Vagina (tissue), 2 donors: Measurements from ENCODE around the gene UBA7. TPM values are rescaled to one million over a fixed set of nuclear protein-coding genes. Genes with fewer than 3 reads are reported as not detected.

Experiments used
- DNase-seq, 2 donors: peaks; one replicate each; pipeline ENCODE4 v3.0.0-alpha.2; 2017; ENCODE audit errors: extremely low spot score in 2 of 2
- H3K27ac ChIP-seq: fragments of 200-600 bp; sonication (generic); one replicate; pipeline ENCODE4 v1.5.1; 2019
- H3K27me3 ChIP-seq: fragments of 200-600 bp; sonication (generic); one replicate; pipeline ENCODE4 v1.5.1; 2019
- H3K36me3 ChIP-seq, 2 donors: fragments of 200-600 bp; sonication (generic); one replicate each; pipeline ENCODE4 v1.5.1; 2017 to 2019
- H3K4me1 ChIP-seq: fragments of 200-600 bp; sonication (generic); one replicate; pipeline ENCODE4 v1.5.1; 2019
- H3K4me3 ChIP-seq, 2 donors: fragments of 200-600 bp; sonication (generic); 1 replicate in 1 of 2; 2 replicates in 1 of 2; pipeline ENCODE4 v1.5.1; 2016 to 2019
- H3K9me3 ChIP-seq: fragments of 200-600 bp; sonication (generic); one replicate; pipeline ENCODE4 v1.5.1; 2019
- POLR2A ChIP-seq, 2 donors: fragments of 450-650 bp; IDR thresholded peaks; one replicate each; pipeline ENCODE4 v1.6.1; 2017; ENCODE audit warnings: antibody characterized with exemption in 2 of 2, mild to moderate bottlenecking in 2 of 2, moderate library complexity in 2 of 2
- POLR2AphosphoS5 ChIP-seq, 2 donors: sonication (generic); formaldehyde crosslinking; IDR thresholded peaks; one replicate each; pipeline ENCODE4 v1.9.0; 2017; ENCODE audit warnings: antibody characterized with exemption in 2 of 2, mild to moderate bottlenecking in 2 of 2, low read depth in 1 of 2; ENCODE audit not compliant: insufficient read depth in 1 of 2
- intact Hi-C: fragments of 100-400 bp; cut with DNase I; formaldehyde crosslinking; loops from one replicate; pipeline ENCODE4 v1.15.1; 2023
- total RNA-seq: library from RNA; depleted of rRNA; stranded (reverse); fragments of >200 nt; gene quantifications from one replicate; pipeline ENCODE4 v1.2.3, GENCODE V29; 2016
- TF ChIP-seq, protein P1 (sequence below), 3 experiments: fragments of 450-650 bp in 2 of 3; fragments of 200-600 bp in 1 of 3; sonication (generic) in 1 of 3; IDR thresholded peaks; one replicate each; pipeline ENCODE4 v1.5.1; 2017 to 2019; ENCODE audit warnings: antibody characterized with exemption in 3 of 3, mild to moderate bottlenecking in 2 of 3, moderate library complexity in 2 of 3

UBA7 gene
- total RNA-seq, 1 donor from 2014 or later = 68.3 TPM

DNA sequence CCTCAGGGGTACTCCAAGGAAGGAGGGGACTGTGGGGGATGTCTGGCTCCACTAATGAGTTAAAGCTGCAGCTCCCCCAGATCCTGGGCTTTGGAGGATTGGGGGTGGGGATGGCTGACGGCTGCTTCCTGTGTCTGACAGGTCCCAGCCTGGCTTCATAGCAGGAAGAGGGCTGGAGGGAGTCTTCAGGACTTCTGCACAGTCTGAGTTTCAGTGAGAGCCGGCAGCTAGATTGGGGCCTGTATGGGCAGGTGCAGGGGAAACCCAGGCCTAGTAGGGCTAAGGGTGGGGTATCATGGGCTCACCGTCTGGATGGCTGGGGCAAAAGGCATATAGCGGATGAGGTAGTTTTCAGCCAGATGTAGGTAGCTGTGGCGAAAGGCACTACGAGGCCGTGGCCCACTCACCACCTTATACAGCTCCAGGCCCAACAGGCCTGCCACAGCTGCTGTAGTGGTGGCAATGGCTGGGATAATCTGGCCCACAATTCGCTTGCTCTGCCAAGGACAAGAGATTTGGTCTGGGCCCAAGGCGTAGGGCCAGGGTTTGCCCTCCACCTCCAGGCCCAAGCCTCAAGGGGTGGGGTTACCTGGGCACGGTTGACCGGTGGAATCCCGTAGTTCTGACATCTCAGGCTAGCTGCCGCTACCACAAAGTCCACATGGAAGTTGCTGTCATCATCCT, 6.2 kb downstream of the UBA7 start:
- Histone ChIP-seq H3K4me1 (peaks cover 62% of the 10 kb centered on the region), H3K36me3 (peaks cover 0 to 16% of the 10 kb centered on the region in 2 donors), H3K9me3 (no peaks in the 10 kb centered on the region), H3K27ac (peak overlapping the region; percentile 98), H3K27me3 (no peaks in the 10 kb centered on the region), H3K4me3 (no peak overlapping the region)
- no peak for DNase-seq
- intact Hi-C loops = no loop called here
- no peak for TF ChIP-seq POLR2A (IDR thresholded peaks at IDR 0.05)
- TF ChIP-seq, protein P1, sequence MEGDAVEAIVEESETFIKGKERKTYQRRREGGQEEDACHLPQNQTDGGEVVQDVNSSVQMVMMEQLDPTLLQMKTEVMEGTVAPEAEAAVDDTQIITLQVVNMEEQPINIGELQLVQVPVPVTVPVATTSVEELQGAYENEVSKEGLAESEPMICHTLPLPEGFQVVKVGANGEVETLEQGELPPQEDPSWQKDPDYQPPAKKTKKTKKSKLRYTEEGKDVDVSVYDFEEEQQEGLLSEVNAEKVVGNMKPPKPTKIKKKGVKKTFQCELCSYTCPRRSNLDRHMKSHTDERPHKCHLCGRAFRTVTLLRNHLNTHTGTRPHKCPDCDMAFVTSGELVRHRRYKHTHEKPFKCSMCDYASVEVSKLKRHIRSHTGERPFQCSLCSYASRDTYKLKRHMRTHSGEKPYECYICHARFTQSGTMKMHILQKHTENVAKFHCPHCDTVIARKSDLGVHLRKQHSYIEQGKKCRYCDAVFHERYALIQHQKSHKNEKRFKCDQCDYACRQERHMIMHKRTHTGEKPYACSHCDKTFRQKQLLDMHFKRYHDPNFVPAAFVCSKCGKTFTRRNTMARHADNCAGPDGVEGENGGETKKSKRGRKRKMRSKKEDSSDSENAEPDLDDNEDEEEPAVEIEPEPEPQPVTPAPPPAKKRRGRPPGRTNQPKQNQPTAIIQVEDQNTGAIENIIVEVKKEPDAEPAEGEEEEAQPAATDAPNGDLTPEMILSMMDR (IDR thresholded peaks at IDR 0.05) = no peak
- no peak for TF ChIP-seq POLR2AphosphoS5 (IDR thresholded peaks at IDR 0.05; ENCODE audit: insufficient read depth in 1 of 2, low read depth in 1 of 2)

DNA sequence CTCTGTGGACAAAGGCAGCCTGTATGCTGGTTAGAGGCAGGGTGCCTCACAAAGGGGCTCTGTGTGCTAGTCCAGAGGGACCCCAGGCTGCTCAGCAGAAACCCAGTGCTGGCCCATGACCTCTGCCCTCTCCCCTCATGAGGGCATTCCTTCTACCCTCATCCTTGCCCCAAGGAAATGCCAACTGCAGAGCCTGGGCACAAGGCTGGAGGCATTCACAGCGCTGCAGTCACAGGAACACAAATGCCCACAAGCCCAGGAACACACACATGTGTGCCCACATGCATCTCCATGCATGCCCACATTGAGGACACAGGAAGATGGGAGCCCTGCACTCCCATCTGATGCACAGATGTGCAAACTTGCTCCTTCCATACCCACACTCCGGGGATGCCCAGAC, 6.9 kb downstream of the UBA7 start:
- no peaks in the 10 kb centered on the region for H3K27me3 ChIP-seq
- no peak overlapping the region for H3K4me3 ChIP-seq
- no peak for DNase-seq
- peak overlapping the region; percentile 98 for H3K27ac ChIP-seq
- H3K36me3 ChIP-seq = peaks cover 0 to 14% of the 10 kb centered on the region in 2 donors
- TF ChIP-seq, protein P1 (IDR thresholded peaks at IDR 0.05) = no peak
- TF ChIP-seq POLR2AphosphoS5 (IDR thresholded peaks at IDR 0.05; ENCODE audit: insufficient read depth in 1 of 2, low read depth in 1 of 2) (no peak), POLR2A (IDR thresholded peaks at IDR 0.05) (no peak)
- no peaks in the 10 kb centered on the region for H3K9me3 ChIP-seq
- intact Hi-C loops = no loop called here
- peaks cover 54% of the 10 kb centered on the region for H3K4me1 ChIP-seq

DNA sequence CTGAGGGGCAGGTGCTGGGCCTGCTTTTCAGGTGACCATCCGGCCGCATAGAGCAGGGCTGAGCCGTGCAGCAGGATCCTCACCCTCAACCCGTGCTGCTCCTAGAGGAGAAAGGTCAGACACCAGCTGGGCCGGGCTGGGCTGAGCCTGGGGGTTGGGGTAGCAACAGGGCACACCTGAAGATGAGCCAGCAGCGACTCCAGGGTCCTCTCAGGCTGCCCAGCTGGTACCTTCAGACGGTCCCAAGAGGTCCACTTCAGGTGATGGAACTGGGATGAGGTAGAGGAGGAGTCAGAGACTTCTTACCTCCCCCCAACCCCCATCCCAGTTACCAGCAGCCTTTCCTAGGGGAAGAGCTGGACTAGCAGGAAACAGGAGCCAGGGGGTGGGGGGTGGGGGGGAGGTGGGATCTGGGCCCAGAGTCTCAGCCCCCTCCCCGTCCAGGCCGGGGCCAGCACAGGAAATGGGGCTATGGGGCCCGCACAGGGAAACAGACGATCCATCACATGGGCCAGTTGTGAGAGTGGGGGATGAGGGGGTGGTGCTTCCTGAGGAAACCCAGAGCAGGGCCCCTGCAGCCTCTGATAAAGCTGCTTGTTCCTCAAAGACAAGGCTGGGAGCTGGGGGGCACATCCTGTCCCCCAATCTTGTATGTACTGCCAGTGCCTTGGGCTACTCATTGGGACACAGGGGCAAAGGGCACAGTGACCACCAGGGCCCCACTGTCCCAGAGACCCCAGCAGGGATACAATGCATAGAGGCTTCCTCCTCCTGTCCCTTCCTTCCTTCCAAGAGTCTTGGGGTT, 7.7 kb downstream of the UBA7 start:
- Histone ChIP-seq H3K36me3 (peaks cover 0 to 9% of the 10 kb centered on the region in 2 donors), H3K27ac (peak overlapping the region; percentile 98), H3K4me1 (peaks cover 49% of the 10 kb centered on the region), H3K27me3 (no peaks in the 10 kb centered on the region), H3K9me3 (no peaks in the 10 kb centered on the region), H3K4me3 (peak overlapping the region in 1 of 2 donors; percentile 82)
- no peak for DNase-seq
- intact Hi-C loops = no loop called here
- TF ChIP-seq, protein P1 (IDR thresholded peaks at IDR 0.05) = no peak
- TF ChIP-seq POLR2AphosphoS5 (IDR thresholded peaks at IDR 0.05; ENCODE audit: insufficient read depth in 1 of 2, low read depth in 1 of 2) (no peak), POLR2A (IDR thresholded peaks at IDR 0.05) (no peak)

DNA sequence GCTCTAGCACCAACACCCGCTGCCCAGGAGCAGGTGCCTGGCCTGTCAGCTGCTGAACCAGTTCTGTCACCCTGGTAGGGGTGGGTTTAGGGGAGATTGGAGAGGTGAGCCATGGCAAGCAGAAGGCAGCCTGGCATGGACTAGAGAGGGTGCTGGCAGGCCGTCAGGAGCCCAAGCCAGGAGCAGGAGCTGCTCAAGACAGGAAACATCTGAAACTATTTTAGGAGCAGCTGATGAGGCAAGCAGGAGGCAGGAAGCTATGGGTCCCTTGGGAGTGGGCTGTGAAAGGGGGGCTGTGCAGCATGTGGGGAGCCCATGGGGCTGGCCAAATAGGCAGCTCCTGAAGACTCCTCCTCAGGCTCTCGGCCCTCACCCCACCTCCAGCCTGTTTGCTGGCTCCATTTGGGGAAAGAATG, 8.4 kb downstream of the UBA7 start:
- Histone ChIP-seq H3K9me3 (no peaks in the 10 kb centered on the region), H3K4me3 (peak overlapping the region in 1 of 2 donors; percentile 82), H3K27me3 (no peaks in the 10 kb centered on the region), H3K4me1 (peaks cover 49% of the 10 kb centered on the region), H3K36me3 (peaks cover 0 to 7% of the 10 kb centered on the region in 2 donors), H3K27ac (peak overlapping the region; percentile 98)
- no peak for DNase-seq
- TF ChIP-seq, protein P1 (IDR thresholded peaks at IDR 0.05) = no peak
- TF ChIP-seq POLR2AphosphoS5 (IDR thresholded peaks at IDR 0.05; ENCODE audit: insufficient read depth in 1 of 2, low read depth in 1 of 2) (peak; percentile 83 to 90), POLR2A (IDR thresholded peaks at IDR 0.05) (no peak)
- intact Hi-C loops = no loop called here
